GM19395 (cell line): ENCODE results near the gene ARHGAP18.
"Not testable (repeated sequence)": the region's sequence is repeated elsewhere in the genome, so short reads cannot be mapped to it uniquely, and the experiment has no call there.

Experiments
- ATAC-seq: cut with Tn5 transposase; IDR thresholded peaks from one replicate; pipeline ENCODE4 v1.9.1; 2021; ENCODE audit warnings: mild to moderate bottlenecking, moderate library complexity; ENCODE audit not compliant: unreplicated experiment

The ARHGAP18 gene

GRCh38 chr6:129597023-129597713, 112.8 kb downstream of the ARHGAP18 start:
- ATAC-seq: peak; percentile 63

- no peak for ATAC-seq
Measured at GRCh38 chr6:129596522-129596921, 113.5 kb downstream of the ARHGAP18 start.

- ATAC-seq: no peak
Measured at GRCh38 chr6:129593233-129593564, 116.8 kb downstream of the ARHGAP18 start.

GRCh38 chr6:129592516-129593232, 117.3 kb downstream of the ARHGAP18 start:
- ATAC-seq: no peak

GRCh38 chr6:129590408-129591022, 119.5 kb downstream of the ARHGAP18 start:
- ATAC-seq: no peak

- ATAC-seq: no peak
Measured at GRCh38 chr6:129586815-129587214, 123.2 kb downstream of the ARHGAP18 start.

- no peak for ATAC-seq
Measured at GRCh38 chr6:129583866-129584265, 126.1 kb downstream of the ARHGAP18 start.

- ATAC-seq: no peak
Measured at GRCh38 chr6:129578315-129578714, 131.7 kb downstream of the ARHGAP18 start.

- ATAC-seq: no peak
Measured at GRCh38 chr6:129577691-129578090, 132.3 kb downstream of the ARHGAP18 start.

- ATAC-seq: no peak
Measured at GRCh38 chr6:129576456-129576855, 133.5 kb downstream of the ARHGAP18 start.

- ATAC-seq: no peak
Measured at GRCh38 chr6:129575378-129576118, 134.4 kb downstream of the ARHGAP18 start.

- not testable (repeated sequence) for ATAC-seq
Measured at GRCh38 chr6:129574605-129575004, 135.4 kb downstream of the ARHGAP18 start.

- not testable (repeated sequence) for ATAC-seq
Measured at GRCh38 chr6:129570929-129571328, 139.0 kb downstream of the ARHGAP18 start.

- no peak for ATAC-seq
Measured at GRCh38 chr6:129568015-129568414, 142.0 kb downstream of the ARHGAP18 start.

- no peak for ATAC-seq
Measured at GRCh38 chr6:129567374-129567773, 142.6 kb downstream of the ARHGAP18 start.

GRCh38 chr6:129565811-129566210, 144.2 kb downstream of the ARHGAP18 start:
- ATAC-seq: no peak

- ATAC-seq: no peak
Measured at GRCh38 chr6:129565366-129565765, 144.6 kb downstream of the ARHGAP18 start.

- no peak for ATAC-seq
Measured at GRCh38 chr6:129558248-129558647, 151.7 kb downstream of the ARHGAP18 start.

GRCh38 chr6:129555206-129555832, 154.7 kb downstream of the ARHGAP18 start:
- no peak for ATAC-seq

GRCh38 chr6:129552413-129552812, 157.6 kb downstream of the ARHGAP18 start:
- ATAC-seq: no peak

- ATAC-seq: no peak
Measured at GRCh38 chr6:129551486-129551885, 158.5 kb downstream of the ARHGAP18 start.
